ENCODE results near the gene HYI.

DNA sequence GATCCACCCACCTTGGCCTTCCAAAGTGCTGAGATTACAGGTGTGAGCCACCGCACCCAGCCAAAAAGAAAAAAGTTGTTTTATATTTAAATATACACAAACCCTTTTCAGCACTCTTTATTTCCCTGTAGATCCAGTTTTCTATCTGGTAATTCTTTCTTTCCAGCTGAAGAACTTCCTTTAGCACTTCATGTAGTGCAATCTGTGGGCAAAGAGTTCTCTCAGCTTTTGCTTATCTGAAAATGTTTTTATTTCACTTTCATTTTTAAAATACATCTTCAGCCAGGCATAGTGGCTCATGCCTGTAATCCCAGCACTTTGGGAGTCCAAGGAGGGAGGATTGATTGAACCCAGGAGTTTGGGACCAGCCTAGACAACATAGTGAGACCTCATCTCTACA, 28.5 kb upstream of the HYI start:
- TF ChIP-seq FOXM1 (IDR thresholded peaks at IDR 0.05; ENCODE audit: borderline replicate concordance, low read depth) (no peak), TCF12 (IDR thresholded peaks at IDR 0.05; ENCODE audit: low read depth) (no peak), TAF1 (IDR thresholded peaks at IDR 0.05; ENCODE audit: low read depth) (no peak), YY1 (IDR thresholded peaks at IDR 0.05; ENCODE audit: low read depth) (no peak)
- TF ChIP-seq, protein P1, sequence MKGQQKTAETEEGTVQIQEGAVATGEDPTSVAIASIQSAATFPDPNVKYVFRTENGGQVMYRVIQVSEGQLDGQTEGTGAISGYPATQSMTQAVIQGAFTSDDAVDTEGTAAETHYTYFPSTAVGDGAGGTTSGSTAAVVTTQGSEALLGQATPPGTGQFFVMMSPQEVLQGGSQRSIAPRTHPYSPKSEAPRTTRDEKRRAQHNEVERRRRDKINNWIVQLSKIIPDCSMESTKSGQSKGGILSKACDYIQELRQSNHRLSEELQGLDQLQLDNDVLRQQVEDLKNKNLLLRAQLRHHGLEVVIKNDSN (IDR thresholded peaks at IDR 0.05), result no peak

Measured in Ishikawa (cell line).